BE2C (cell line): ENCODE data around the gene STK26.
"Not testable (repeated sequence)": the region's sequence is repeated elsewhere in the genome, so short reads cannot be mapped to it uniquely, and the experiment has no call there.

ENCODE experiments used
- DNase-seq: peaks from one replicate; pipeline ENCODE4 v3.0.0-alpha.2; 2020
- H3K27me3 ChIP-seq: fragments of 250-450 bp; sonication (Bioruptor Pico); 2 replicates; pipeline ENCODE4 v1.5.1; 2020; ENCODE audit warnings: mild to moderate bottlenecking
- H3K36me3 ChIP-seq: fragments of 250-450 bp; sonication (Bioruptor Pico); 2 replicates; pipeline ENCODE4 v1.5.1; 2020; ENCODE audit warnings: mild to moderate bottlenecking
- H3K4me1 ChIP-seq: fragments of 250-450 bp; sonication (Bioruptor Pico); 2 replicates; pipeline ENCODE4 v1.5.1; 2020
- H3K4me3 ChIP-seq: 2 replicates; pipeline ENCODE4 v1.5.1; 2011; ENCODE audit warnings: low read depth, low read length
- H3K9me3 ChIP-seq: fragments of 250-450 bp; sonication (Bioruptor Pico); 2 replicates; pipeline ENCODE4 v1.5.1; 2020
- CTCF ChIP-seq: IDR thresholded peaks from 2 replicates; pipeline ENCODE4 v1.5.1; 2012; ENCODE audit warnings: mild to moderate bottlenecking, low read depth, low read length

STK26 gene

DNA sequence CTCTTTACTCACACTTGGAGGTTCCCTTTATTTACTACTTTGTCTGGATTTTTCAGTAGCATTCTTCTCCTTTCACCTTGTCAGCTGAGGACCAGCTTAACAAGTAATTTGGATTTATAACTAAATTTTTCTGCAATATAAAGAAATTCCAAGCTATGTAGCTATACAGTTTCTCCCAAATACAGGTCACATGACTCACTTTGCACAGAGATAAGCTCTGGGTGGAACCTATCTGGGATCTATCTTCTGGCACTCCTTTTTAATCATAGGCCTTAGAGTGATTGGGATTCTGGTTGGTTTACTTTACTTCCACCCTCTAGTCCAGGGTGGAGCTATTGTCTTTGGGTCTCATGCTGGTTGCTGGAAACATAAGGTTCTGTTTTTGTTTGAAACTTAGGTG lies 34.9 kb upstream of the STK26 start:
- no peaks in the 10 kb centered on the region for H3K4me1 ChIP-seq
- no peak for DNase-seq
- no peaks in the 10 kb centered on the region for H3K9me3 ChIP-seq
- H3K27me3 ChIP-seq, result no peaks in the 10 kb centered on the region
- H3K36me3 ChIP-seq, result no peaks in the 10 kb centered on the region
- TF ChIP-seq CTCF, result no peak
- no peak overlapping the region for H3K4me3 ChIP-seq

DNA sequence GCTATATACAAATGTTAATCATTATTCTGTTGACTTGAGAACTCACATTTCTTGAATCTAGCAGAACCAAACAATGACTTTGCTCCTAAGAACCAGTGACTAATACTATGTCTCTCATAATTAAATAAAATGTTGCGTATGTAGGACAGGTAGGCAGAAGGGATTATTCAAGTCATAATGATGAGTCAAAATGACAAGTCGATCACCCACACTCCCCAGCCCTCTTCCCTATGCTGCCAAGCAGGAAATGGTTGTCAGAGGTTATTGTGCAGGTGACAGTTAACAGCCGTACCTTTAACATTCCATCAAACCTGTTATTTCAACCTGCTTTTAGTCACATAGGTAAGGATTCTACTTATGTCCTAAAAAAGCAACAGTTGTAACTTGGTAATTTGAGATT lies 22.0 kb upstream of the STK26 start:
- H3K4me1 ChIP-seq, result no peaks in the 10 kb centered on the region
- no peaks in the 10 kb centered on the region for H3K9me3 ChIP-seq
- no peak overlapping the region for H3K4me3 ChIP-seq
- DNase-seq, result no peak
- H3K36me3 ChIP-seq, result no peaks in the 10 kb centered on the region
- TF ChIP-seq CTCF, result no peak
- no peaks in the 10 kb centered on the region for H3K27me3 ChIP-seq

GRCh38 chrX:132004728-132005127 lies 18.4 kb upstream of the STK26 start:
- DNase-seq, result no peak
- no peak for TF ChIP-seq CTCF
- Histone ChIP-seq H3K9me3 (no peaks in the 10 kb centered on the region), H3K4me1 (no peaks in the 10 kb centered on the region), H3K36me3 (no peaks in the 10 kb centered on the region), H3K27me3 (no peaks in the 10 kb centered on the region), H3K4me3 (no peak overlapping the region)

GRCh38 chrX:132009350-132009749 lies 13.8 kb upstream of the STK26 start:
- no peaks in the 10 kb centered on the region for H3K4me1 ChIP-seq

GRCh38 chrX:132010213-132010612 lies 12.9 kb upstream of the STK26 start:
- not testable (repeated sequence) for H3K27me3 ChIP-seq, DNase-seq, H3K9me3 ChIP-seq, H3K4me3 ChIP-seq, H3K4me1 ChIP-seq, H3K36me3 ChIP-seq

More at GRCh38 chrX:132009350-132009749, 13.8 kb upstream of the STK26 start:
- Histone ChIP-seq H3K9me3 (no peaks in the 10 kb centered on the region), H3K4me3 (no peak overlapping the region), H3K36me3 (no peaks in the 10 kb centered on the region), H3K27me3 (no peaks in the 10 kb centered on the region)
- DNase-seq, result no peak
- TF ChIP-seq CTCF, result no peak

DNA sequence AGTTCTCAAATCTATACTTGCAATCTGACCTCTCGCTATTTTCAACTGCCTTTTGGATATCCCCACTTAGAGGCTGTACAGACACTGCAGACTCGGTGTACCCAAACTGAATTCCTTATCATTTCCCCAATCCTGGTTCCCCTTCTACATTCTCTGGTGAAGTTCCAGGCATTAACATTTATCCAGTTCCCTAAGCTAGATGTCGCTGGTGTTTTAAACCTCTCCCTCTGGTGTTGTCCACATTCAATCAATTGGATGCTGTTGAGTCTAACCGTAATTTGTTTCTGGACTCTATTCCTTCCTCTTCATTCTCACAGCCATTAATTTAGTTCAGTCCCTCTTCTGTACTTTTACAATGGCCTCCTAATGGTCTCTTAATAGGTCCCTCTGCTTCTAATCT lies 7.2 kb upstream of the STK26 start:
- H3K36me3 ChIP-seq, result no peaks in the 10 kb centered on the region
- no peak overlapping the region for H3K4me3 ChIP-seq
- DNase-seq, result no peak
- no peaks in the 10 kb centered on the region for H3K9me3 ChIP-seq
- no peaks in the 10 kb centered on the region for H3K4me1 ChIP-seq
- H3K27me3 ChIP-seq, result no peaks in the 10 kb centered on the region
- no peak for TF ChIP-seq CTCF
